GM18508 (cell line): ENCODE data around the gene SLC37A2.

Experiments
- ATAC-seq: cut with Tn5 transposase; IDR thresholded peaks from one replicate; pipeline ENCODE4 v1.9.1; 2021; ENCODE audit warnings: moderate number of reproducible peaks; ENCODE audit not compliant: insufficient read depth, unreplicated experiment

The SLC37A2 gene

GRCh38 chr11:125102025-125102424 lies 38.9 kb downstream of the SLC37A2 start:
- no peak for ATAC-seq

- no peak for ATAC-seq
Measured at GRCh38 chr11:125102510-125102909, 39.4 kb downstream of the SLC37A2 start.

- no peak for ATAC-seq
Measured at GRCh38 chr11:125105926-125106325, 42.8 kb downstream of the SLC37A2 start.

- ATAC-seq: no peak
Measured at GRCh38 chr11:125108469-125108868, 45.4 kb downstream of the SLC37A2 start.

GRCh38 chr11:125110506-125110905 lies 47.4 kb downstream of the SLC37A2 start:
- no peak for ATAC-seq

GRCh38 chr11:125111001-125111342 lies 47.9 kb downstream of the SLC37A2 start:
- no peak for ATAC-seq

- ATAC-seq: peak; percentile 94
Measured at GRCh38 chr11:125111343-125112207, 48.5 kb downstream of the SLC37A2 start, which contains the start of gene TMEM218. TMEM218 (minus strand) TSS chr11:125111626; CDS start chr11:125102241, 9,385 bp downstream.

GRCh38 chr11:125112208-125112604 lies 49.1 kb downstream of the SLC37A2 start:
- ATAC-seq: no peak

- ATAC-seq: no peak
Measured at GRCh38 chr11:125114518-125114917, 51.4 kb downstream of the SLC37A2 start.

GRCh38 chr11:125117429-125117828 lies 54.3 kb downstream of the SLC37A2 start:
- ATAC-seq: no peak

- ATAC-seq: no peak
Measured at GRCh38 chr11:125123194-125123946, 60.3 kb downstream of the SLC37A2 start.

- no peak for ATAC-seq
Measured at GRCh38 chr11:125123947-125124617, 61.0 kb downstream of the SLC37A2 start.

- no peak for ATAC-seq
Measured at GRCh38 chr11:125124618-125124992, 61.5 kb downstream of the SLC37A2 start.

GRCh38 chr11:125128450-125128849 lies 65.3 kb downstream of the SLC37A2 start:
- ATAC-seq: no peak

GRCh38 chr11:125129316-125129993 lies 66.3 kb downstream of the SLC37A2 start:
- ATAC-seq: no peak

- no peak for ATAC-seq
Measured at GRCh38 chr11:125132071-125132470, 69.0 kb downstream of the SLC37A2 start.

- ATAC-seq: no peak
Measured at GRCh38 chr11:125132596-125132995, 69.5 kb downstream of the SLC37A2 start.

GRCh38 chr11:125136001-125136400 lies 72.9 kb downstream of the SLC37A2 start:
- no peak for ATAC-seq

GRCh38 chr11:125138966-125139365 lies 75.9 kb downstream of the SLC37A2 start:
- no peak for ATAC-seq

- no peak for ATAC-seq
Measured at GRCh38 chr11:125139778-125140177, 76.7 kb downstream of the SLC37A2 start.
